Gastroesophageal sphincter (tissue), 4 donors: ENCODE measurements around the gene PIK3R5. TPM values are rescaled to one million over a fixed set of nuclear protein-coding genes. Genes with fewer than 3 reads are reported as not detected.

ENCODE experiments used
- ATAC-seq: fragments of 150-250 bp; one replicate; pipeline ENCODE4 v1.9.1; 2016; ENCODE audit warnings: mild to moderate bottlenecking, moderate library complexity
- H3K27ac ChIP-seq, 4 donors: fragments of 200-600 bp; sonication (generic) in 3 of 4; 1 replicate in 3 of 4; 2 replicates in 1 of 4; pipeline ENCODE4 v1.5.1; 2016 to 2019
- H3K27me3 ChIP-seq: fragments of 200-600 bp; sonication (generic); one replicate; pipeline ENCODE4 v1.5.1; 2019
- H3K36me3 ChIP-seq, 2 donors: fragments of 200-600 bp; sonication (generic); one replicate each; pipeline ENCODE4 v1.5.1; 2019; ENCODE audit warnings: control low read depth in 1 of 2
- H3K4me1 ChIP-seq, 3 donors: fragments of 200-600 bp; sonication (generic); 1 replicate in 2 of 3; 2 replicates in 1 of 3; pipeline ENCODE4 v1.5.1; 2016 to 2019; ENCODE audit warnings: control low read depth in 2 of 3
- H3K4me3 ChIP-seq, 2 donors: fragments of 200-600 bp; sonication (generic); one replicate each; pipeline ENCODE4 v1.5.1; 2019; ENCODE audit warnings: mild to moderate bottlenecking in 1 of 2, moderate library complexity in 1 of 2
- H3K9me3 ChIP-seq, 3 donors: fragments of 200-600 bp; sonication (generic); one replicate each; pipeline ENCODE4 v1.5.1; 2017 to 2019; ENCODE audit warnings: control low read depth in 2 of 3
- CTCF ChIP-seq, 4 experiments: fragments of 200-600 bp in 2 of 4; fragments of 450-650 bp in 2 of 4; sonication (generic) in 1 of 4; IDR thresholded peaks; one replicate each; pipeline ENCODE4 v1.5.1; 2017 to 2019; ENCODE audit warnings: antibody characterized with exemption in 4 of 4, mild to moderate bottlenecking in 2 of 4, moderate library complexity in 2 of 4
- EP300 ChIP-seq: sonication (generic); formaldehyde crosslinking; IDR thresholded peaks from one replicate; pipeline ENCODE4 v1.6.1; 2017; ENCODE audit warnings: antibody characterized with exemption, mild to moderate bottlenecking
- POLR2A ChIP-seq, 2 donors: fragments of 450-650 bp; IDR thresholded peaks; one replicate each; pipeline ENCODE4 v1.6.1; 2017; ENCODE audit warnings: antibody characterized with exemption in 2 of 2, mild to moderate bottlenecking in 2 of 2, moderate library complexity in 1 of 2
- POLR2AphosphoS5 ChIP-seq: sonication (generic); formaldehyde crosslinking; IDR thresholded peaks from one replicate; pipeline ENCODE4 v1.6.1; 2017; ENCODE audit warnings: antibody characterized with exemption
- WGBS, 2 donors: methylation state at CpG; one replicate each; pipeline ENCODE4 v1.1.5; 2018; ENCODE audit warnings: low coverage in 1 of 2; 5-methylcytosine and 5-hydroxymethylcytosine counted together
- total RNA-seq, 4 donors: library from RNA; depleted of rRNA; stranded (reverse); fragments of >200 nt; gene quantifications; one replicate each; pipeline ENCODE4 v1.1.0, GENCODE V29; 2016

PIK3R5 gene
- total RNA-seq, 4 donors from 2014 or later, result 8.9 to 13.1 (median 11.9) TPM

GRCh38 chr17:8934346-8934745 is 31.2 kb downstream of the PIK3R5 start:
- Histone ChIP-seq H3K27me3 (no peaks in the 10 kb centered on the region), H3K27ac (no peak overlapping the region), H3K9me3 (peaks cover 0 to 22% (median 0%) of the 10 kb centered on the region in 3 donors), H3K36me3 (no peaks in the 10 kb centered on the region), H3K4me3 (no peak overlapping the region), H3K4me1 (no peaks in the 10 kb centered on the region)
- no peak for TF ChIP-seq POLR2AphosphoS5
- no peak for TF ChIP-seq POLR2A (IDR thresholded peaks at IDR 0.05)
- TF ChIP-seq EP300, result no peak
- no peak for TF ChIP-seq CTCF (IDR thresholded peaks at IDR 0.05)
- no peak for ATAC-seq
- WGBS, 2 donors, result 71 to 72% methylated on average over 6 of the region's 6 CpGs

DNA sequence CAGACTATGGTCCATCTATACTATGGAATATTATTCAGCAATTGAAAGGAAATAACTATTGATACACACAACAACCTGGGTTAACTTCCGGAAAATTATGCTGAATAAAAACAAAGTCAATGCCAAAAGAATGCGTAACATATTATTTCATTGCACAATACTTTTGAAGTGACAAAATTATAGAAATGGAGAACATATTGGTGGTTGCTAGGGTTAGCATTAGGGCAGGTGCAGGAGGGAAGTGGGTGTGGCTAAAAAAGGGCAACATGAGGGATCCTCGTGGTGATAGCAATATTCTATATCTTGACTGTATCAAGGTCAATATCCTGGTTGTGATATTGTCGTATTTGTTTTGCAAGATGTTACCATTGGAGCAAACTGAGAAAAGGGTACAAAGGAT is 34.9 kb downstream of the PIK3R5 start:
- Histone ChIP-seq H3K27ac (no peak overlapping the region), H3K9me3 (peaks cover 0 to 52% (median 0%) of the 10 kb centered on the region in 3 donors), H3K4me1 (no peaks in the 10 kb centered on the region), H3K27me3 (no peaks in the 10 kb centered on the region), H3K4me3 (no peak overlapping the region), H3K36me3 (no peaks in the 10 kb centered on the region)
- 84 to 85% methylated on average over 4 of the region's 4 CpGs for WGBS, 2 donors
- no peak for TF ChIP-seq POLR2AphosphoS5
- TF ChIP-seq POLR2A (IDR thresholded peaks at IDR 0.05), result no peak
- no peak for TF ChIP-seq EP300
- no peak for TF ChIP-seq CTCF (IDR thresholded peaks at IDR 0.05)
- no peak for ATAC-seq

DNA sequence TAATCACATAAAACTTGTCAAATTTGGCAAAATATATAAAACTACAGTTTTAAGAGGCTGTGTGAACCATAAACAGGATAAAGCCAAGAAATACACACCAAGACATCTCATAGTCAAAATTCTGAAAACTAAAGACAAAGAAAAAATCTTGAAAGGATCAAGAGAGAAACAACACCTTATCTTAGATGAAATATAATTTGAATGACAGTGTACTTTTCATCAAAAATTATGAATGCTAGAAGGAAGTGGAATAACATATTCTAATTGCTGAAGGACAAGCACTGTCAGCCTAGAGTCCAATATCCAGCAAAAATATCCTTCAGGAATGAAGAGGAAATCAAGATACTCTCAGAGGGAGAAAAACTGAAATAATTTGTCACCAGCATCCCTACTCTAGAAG is 37.2 kb downstream of the PIK3R5 start:
- Histone ChIP-seq H3K27ac (no peak overlapping the region), H3K4me3 (no peak overlapping the region), H3K27me3 (peaks cover 3% of the 10 kb centered on the region), H3K36me3 (no peaks in the 10 kb centered on the region), H3K4me1 (no peaks in the 10 kb centered on the region), H3K9me3 (peaks cover 0 to 55% (median 0%) of the 10 kb centered on the region in 3 donors)
- TF ChIP-seq POLR2AphosphoS5 (no peak), CTCF (IDR thresholded peaks at IDR 0.05) (no peak), POLR2A (IDR thresholded peaks at IDR 0.05) (no peak), EP300 (no peak)
- no peak for ATAC-seq

DNA sequence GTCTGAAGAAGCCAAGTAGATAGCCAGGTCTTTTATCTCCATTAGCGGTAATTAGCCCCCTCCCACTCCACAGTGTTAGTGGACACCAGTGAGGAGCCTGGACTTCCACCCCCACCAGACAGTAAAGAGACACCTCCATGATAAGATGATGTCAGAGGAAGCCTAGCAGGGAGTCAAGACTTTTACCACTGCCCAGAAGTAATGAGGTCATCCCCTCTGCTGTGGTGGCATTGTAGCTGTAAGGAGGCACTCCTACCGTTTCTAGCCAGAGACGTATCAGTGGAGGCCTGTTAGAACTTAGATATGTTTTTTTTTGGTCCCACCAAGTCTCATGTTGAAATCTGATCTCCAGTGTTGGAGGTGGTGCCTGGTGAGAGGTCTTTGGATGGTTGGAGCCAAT is 38.1 kb downstream of the PIK3R5 start:
- Histone ChIP-seq H3K27ac (no peak overlapping the region), H3K36me3 (no peaks in the 10 kb centered on the region), H3K4me3 (no peak overlapping the region), H3K9me3 (peaks cover 0 to 55% (median 0%) of the 10 kb centered on the region in 3 donors), H3K27me3 (peaks cover 12% of the 10 kb centered on the region), H3K4me1 (no peaks in the 10 kb centered on the region)
- no peak for ATAC-seq
- WGBS, 2 donors, result 96 to 100% methylated on average over 1 to 3 of the region's 3 CpGs
- TF ChIP-seq POLR2A (IDR thresholded peaks at IDR 0.05), result no peak
- no peak for TF ChIP-seq POLR2AphosphoS5
- no peak for TF ChIP-seq CTCF (IDR thresholded peaks at IDR 0.05)
- TF ChIP-seq EP300, result no peak

DNA sequence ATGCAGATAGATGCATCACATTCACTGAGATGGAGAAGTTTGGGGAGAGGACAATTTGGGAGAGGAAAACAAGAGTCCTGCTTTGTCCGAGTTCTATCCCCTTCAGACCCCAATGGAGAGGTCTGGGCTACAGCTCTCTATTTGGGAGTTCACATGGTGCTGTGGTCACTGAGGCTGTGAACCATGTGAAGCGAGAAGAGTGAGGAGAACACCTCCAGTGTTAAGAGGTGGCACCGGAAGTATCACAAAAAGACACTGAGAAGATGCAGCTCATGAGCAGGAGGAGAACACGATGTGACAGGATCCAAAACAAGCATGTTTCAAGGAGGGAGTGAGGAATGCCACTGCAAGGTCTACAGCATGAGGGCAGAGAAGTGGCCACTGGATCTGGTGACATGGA is 39.7 kb downstream of the PIK3R5 start:
- no peak for ATAC-seq
- no peaks in the 10 kb centered on the region for H3K36me3 ChIP-seq
- H3K4me1 ChIP-seq, result no peaks in the 10 kb centered on the region
- 74 to 90% methylated on average over 2 to 3 of the region's 4 CpGs for WGBS, 2 donors
- H3K27ac ChIP-seq, result no peak overlapping the region
- H3K27me3 ChIP-seq, result peaks cover 17% of the 10 kb centered on the region
- no peak overlapping the region for H3K4me3 ChIP-seq
- H3K9me3 ChIP-seq, result peaks cover 0 to 43% (median 0%) of the 10 kb centered on the region in 3 donors
- TF ChIP-seq EP300, result no peak
- TF ChIP-seq CTCF (IDR thresholded peaks at IDR 0.05), result no peak
- TF ChIP-seq POLR2AphosphoS5, result no peak
- TF ChIP-seq POLR2A (IDR thresholded peaks at IDR 0.05), result no peak
